ENCODE data around the gene IPPK. TPM values are rescaled to one million over a fixed set of nuclear protein-coding genes. Genes with fewer than 3 reads are reported as not detected.

Gene IPPK
- total and polyA plus RNA-seq, 2 donors (not counting 1 experiment from before 2014, with no cell fraction given) = 6.8 to 8.7 TPM

DNA sequence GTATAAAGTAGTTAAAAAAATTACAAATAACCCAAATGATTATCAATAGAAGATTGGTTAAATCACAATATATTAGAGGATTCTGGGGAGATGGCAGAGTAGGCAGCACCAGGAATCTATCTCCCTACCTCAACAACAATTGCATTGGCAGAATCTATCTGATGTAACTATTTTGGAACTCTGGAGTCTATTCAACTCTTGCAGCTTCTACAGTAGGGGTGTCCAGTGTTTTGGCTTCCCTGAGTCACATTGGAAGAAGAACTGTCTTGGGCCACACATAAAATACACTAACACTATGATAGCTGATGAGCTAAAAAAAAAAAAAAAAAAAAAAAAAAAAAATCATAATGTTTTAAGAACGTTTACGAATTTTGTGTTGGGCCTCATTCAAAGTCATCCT, 104.9 kb downstream of the IPPK start:
- Histone ChIP-seq H3K4me1 (ENCODE audit: control insufficient read depth in 2 of 2, insufficient read depth in 2 of 2, low read length in 2 of 2) (no peaks in the 10 kb centered on the region), H2AFZ (ENCODE audit: insufficient read depth, low read depth, low read length, poor library complexity, severe bottlenecking) (no peak overlapping the region), H3K27ac (ENCODE audit: low read length in 2 of 2) (no peak overlapping the region), H4K20me1 (ENCODE audit: control insufficient read depth, insufficient read depth, low read length, poor library complexity, severe bottlenecking) (no peaks in the 10 kb centered on the region), H3K27me3 (replicated peaks in 1 of 4; ENCODE audit: control extremely low read depth in 1 of 4, control insufficient read depth in 3 of 4, insufficient read depth in 4 of 4, low read length in 3 of 4) (no peaks in the 10 kb centered on the region), H3K4me3 (ENCODE audit: control extremely low read depth in 1 of 5, extremely low read depth in 1 of 5, insufficient read depth in 1 of 5, low read depth in 2 of 5, low read length in 4 of 5) (no peak overlapping the region), H3K4me2 (replicated peaks; ENCODE audit: low read depth, low read length, poor library complexity, severe bottlenecking) (no peak overlapping the region), H3K9ac (ENCODE audit: low read length) (no peak overlapping the region), H3K79me2 (ENCODE audit: control insufficient read depth, insufficient read depth, low read length) (no peaks in the 10 kb centered on the region), H3K36me3 (replicated peaks in 1 of 2; ENCODE audit: control extremely low read depth in 1 of 2, control insufficient read depth in 1 of 2, extremely low read depth in 1 of 2, insufficient read depth in 2 of 2, low read length in 1 of 2) (no peaks in the 10 kb centered on the region), H3K9me3 (ENCODE audit: control extremely low read depth in 1 of 3, control insufficient read depth in 2 of 3, insufficient read depth in 1 of 3, low read length in 2 of 3) (peaks cover 0 to 9% (median 4%) of the 10 kb centered on the region in 3 donors)
- TF ChIP-seq, protein P1, sequence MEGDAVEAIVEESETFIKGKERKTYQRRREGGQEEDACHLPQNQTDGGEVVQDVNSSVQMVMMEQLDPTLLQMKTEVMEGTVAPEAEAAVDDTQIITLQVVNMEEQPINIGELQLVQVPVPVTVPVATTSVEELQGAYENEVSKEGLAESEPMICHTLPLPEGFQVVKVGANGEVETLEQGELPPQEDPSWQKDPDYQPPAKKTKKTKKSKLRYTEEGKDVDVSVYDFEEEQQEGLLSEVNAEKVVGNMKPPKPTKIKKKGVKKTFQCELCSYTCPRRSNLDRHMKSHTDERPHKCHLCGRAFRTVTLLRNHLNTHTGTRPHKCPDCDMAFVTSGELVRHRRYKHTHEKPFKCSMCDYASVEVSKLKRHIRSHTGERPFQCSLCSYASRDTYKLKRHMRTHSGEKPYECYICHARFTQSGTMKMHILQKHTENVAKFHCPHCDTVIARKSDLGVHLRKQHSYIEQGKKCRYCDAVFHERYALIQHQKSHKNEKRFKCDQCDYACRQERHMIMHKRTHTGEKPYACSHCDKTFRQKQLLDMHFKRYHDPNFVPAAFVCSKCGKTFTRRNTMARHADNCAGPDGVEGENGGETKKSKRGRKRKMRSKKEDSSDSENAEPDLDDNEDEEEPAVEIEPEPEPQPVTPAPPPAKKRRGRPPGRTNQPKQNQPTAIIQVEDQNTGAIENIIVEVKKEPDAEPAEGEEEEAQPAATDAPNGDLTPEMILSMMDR (IDR thresholded peaks at IDR 0.05) = no peak
- no peak for TF ChIP-seq EZH2 (IDR thresholded peaks at IDR 0.05; ENCODE audit: borderline replicate concordance, insufficient read depth, low read depth, low read length, poor library complexity, severe bottlenecking)
- H3K27ac Mint-ChIP-seq = no peak overlapping the region
- H3K4me1 Mint-ChIP-seq = no peaks in the 10 kb centered on the region
- POLR2A ChIA-PET = no interaction called here
- intact Hi-C loops (cut with micrococcal nuclease) = no loop called here
- CTCF ChIA-PET = no interaction called here
- no peaks in the 10 kb centered on the region for H3K27me3 Mint-ChIP-seq
- peaks cover 5% of the 10 kb centered on the region for H3K9me3 Mint-ChIP-seq (ENCODE audit: insufficient read depth)
- no peak overlapping the region for H3K4me3 Mint-ChIP-seq
- ATAC-seq (ENCODE audit: low read depth) (no peak), DNase-seq (no peak)
- no CpG with 5 or more reads among the region's 2 CpGs for WGBS (ENCODE audit: insufficient coverage)

DNA sequence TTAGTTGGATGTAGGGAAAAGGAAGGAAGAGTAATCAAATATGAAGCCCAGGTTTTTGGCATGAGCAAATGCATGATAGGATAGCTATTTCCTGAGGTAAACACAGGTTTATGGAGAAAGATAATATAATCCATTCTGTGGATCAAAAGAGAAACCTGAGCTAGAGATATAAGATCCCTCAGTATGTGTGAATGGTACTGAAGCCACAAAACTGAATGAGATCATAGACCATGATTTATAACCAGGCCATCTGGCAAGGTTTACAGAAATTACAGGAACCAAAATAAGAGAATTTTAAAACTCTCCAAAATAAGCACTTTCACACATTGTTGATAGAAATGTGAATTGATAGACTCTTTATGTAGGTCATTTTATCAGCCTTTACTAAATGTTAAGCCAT, 105.4 kb downstream of the IPPK start:
- no peaks in the 10 kb centered on the region for H3K79me2 ChIP-seq (ENCODE audit: control insufficient read depth, insufficient read depth, low read length)
- no peak overlapping the region for H3K9ac ChIP-seq (ENCODE audit: low read length)
- no peaks in the 10 kb centered on the region for H3K4me1 ChIP-seq (ENCODE audit: control insufficient read depth in 2 of 2, insufficient read depth in 2 of 2, low read length in 2 of 2)
- peaks cover 0 to 9% (median 4%) of the 10 kb centered on the region in 3 donors for H3K9me3 ChIP-seq (ENCODE audit: control extremely low read depth in 1 of 3, control insufficient read depth in 2 of 3, insufficient read depth in 1 of 3, low read length in 2 of 3)
- H3K4me2 ChIP-seq (replicated peaks; ENCODE audit: low read depth, low read length, poor library complexity, severe bottlenecking) = no peak overlapping the region
- TF ChIP-seq, protein P1 (IDR thresholded peaks at IDR 0.05) = no peak
- TF ChIP-seq EZH2 (IDR thresholded peaks at IDR 0.05; ENCODE audit: borderline replicate concordance, insufficient read depth, low read depth, low read length, poor library complexity, severe bottlenecking) = no peak
- H3K27ac ChIP-seq (ENCODE audit: low read length in 2 of 2) = no peak overlapping the region
- no peaks in the 10 kb centered on the region for H3K27me3 Mint-ChIP-seq
- H2AFZ ChIP-seq (ENCODE audit: insufficient read depth, low read depth, low read length, poor library complexity, severe bottlenecking) = no peak overlapping the region
- H3K27ac Mint-ChIP-seq = no peak overlapping the region
- H3K4me3 ChIP-seq (ENCODE audit: control extremely low read depth in 1 of 5, extremely low read depth in 1 of 5, insufficient read depth in 1 of 5, low read depth in 2 of 5, low read length in 4 of 5) = no peak overlapping the region
- no peaks in the 10 kb centered on the region for H3K36me3 ChIP-seq (replicated peaks in 1 of 2; ENCODE audit: control extremely low read depth in 1 of 2, control insufficient read depth in 1 of 2, extremely low read depth in 1 of 2, insufficient read depth in 2 of 2, low read length in 1 of 2)
- DNase-seq (no peak), ATAC-seq (ENCODE audit: low read depth) (no peak)
- H3K4me1 Mint-ChIP-seq = no peaks in the 10 kb centered on the region
- ChIA-PET POLR2A (no interaction called here), CTCF (no interaction called here)
- H4K20me1 ChIP-seq (ENCODE audit: control insufficient read depth, insufficient read depth, low read length, poor library complexity, severe bottlenecking) = no peaks in the 10 kb centered on the region
- no peak overlapping the region for H3K4me3 Mint-ChIP-seq
- intact Hi-C loops (cut with micrococcal nuclease) = no loop called here
- no peaks in the 10 kb centered on the region for H3K27me3 ChIP-seq (replicated peaks in 1 of 4; ENCODE audit: control extremely low read depth in 1 of 4, control insufficient read depth in 3 of 4, insufficient read depth in 4 of 4, low read length in 3 of 4)
- peaks cover 5% of the 10 kb centered on the region for H3K9me3 Mint-ChIP-seq (ENCODE audit: insufficient read depth)

Other genes starting within 250 kb of the IPPK start
- gene OMD, start 245.7 kb downstream of the IPPK start, total RNA-seq = not detected in 2 replicates
- not detected in 2 replicates for gene OMD, start 245.7 kb downstream of the IPPK start, polyA plus RNA-seq
- gene ASPN, start 187.6 kb downstream of the IPPK start, total RNA-seq = not detected in 2 replicates
- not detected in 2 replicates for gene ASPN, start 187.6 kb downstream of the IPPK start, polyA plus RNA-seq
- gene ECM2, start 134.1 kb downstream of the IPPK start, total RNA-seq = not detected in 2 replicates
- gene ECM2, start 134.1 kb downstream of the IPPK start, polyA plus RNA-seq = 0.09 TPM in 1 of 2 replicates, not detected in the other
- gene BICD2, start 94.7 kb upstream of the IPPK start, total RNA-seq = 49.5 and 50.4 TPM in 2 replicates
- gene BICD2, start 94.7 kb upstream of the IPPK start, polyA plus RNA-seq = 15.1 and 33.2 TPM in 2 replicates
- 22.7 and 22.9 TPM in 2 replicates for gene ZNF484, start 207.9 kb upstream of the IPPK start, total RNA-seq
- 2.2 and 2.7 TPM in 2 replicates for gene ZNF484, start 207.9 kb upstream of the IPPK start, polyA plus RNA-seq